Natural killer cell treated with Interleukin-12 subunit alpha and Interleukin-12 subunit beta and Interleukin-15 and Interleukin-18, amount 100 ng/mL, for 72 hours (primary cell): Measurements from ENCODE around the gene SH3PXD2A. TPM values are rescaled to one million over a fixed set of nuclear protein-coding genes. Genes with fewer than 3 reads are reported as not detected.
A peak's percentile ranks its signal among the peaks of the same experiment; 100 is the strongest.
"Not testable (repeated sequence)": the region's sequence is repeated elsewhere in the genome, so short reads cannot be mapped to it uniquely, and the experiment has no call there.

Experiments
- ATAC-seq, 2 donors: fragments of 150-1000 bp; cut with Tn5 transposase in 1 of 2; sonication (Bioruptor Pico), chemical (Tn5 transposase) in 1 of 2; 2 replicates each; pipeline ENCODE4 v1.10.0; 2021
- DNase-seq: peaks from one replicate; pipeline ENCODE4 v3.0.0; 2022; ENCODE audit warnings: low spot score
- H3K27ac Mint-ChIP-seq, 2 donors: 1 replicate in 1 of 2; 2 replicates in 1 of 2; pipeline ENCODE4 v1.8.0; 2022; ENCODE audit warnings: mixed read lengths in 2 of 2, mild to moderate bottlenecking in 1 of 2, moderate library complexity in 1 of 2
- H3K27me3 Mint-ChIP-seq, 2 donors: 1 replicate in 1 of 2; 2 replicates in 1 of 2; pipeline ENCODE4 v1.8.0; 2022; ENCODE audit warnings: mixed read lengths in 2 of 2
- H3K36me3 Mint-ChIP-seq: one replicate; pipeline ENCODE4 v1.8.0; 2022; ENCODE audit warnings: mixed read lengths
- H3K4me1 Mint-ChIP-seq, 2 donors: 1 replicate in 1 of 2; 2 replicates in 1 of 2; pipeline ENCODE4 v1.8.0; 2022; ENCODE audit warnings: low read depth in 2 of 2, mixed read lengths in 2 of 2, mild to moderate bottlenecking in 1 of 2
- H3K4me3 Mint-ChIP-seq: one replicate; pipeline ENCODE4 v1.8.0; 2022; ENCODE audit warnings: mixed read lengths
- H3K9me3 Mint-ChIP-seq: 2 replicates; pipeline ENCODE4 v1.8.0; 2022; ENCODE audit warnings: mixed read lengths
- total RNA-seq, 2 donors: library from RNA; stranded (reverse); gene quantifications; one replicate each; pipeline ENCODE4 v1.2.3, GENCODE V29; 2022

SH3PXD2A gene
- total RNA-seq, 2 donors from 2014 or later, result 3.4 to 7.6 TPM

DNA sequence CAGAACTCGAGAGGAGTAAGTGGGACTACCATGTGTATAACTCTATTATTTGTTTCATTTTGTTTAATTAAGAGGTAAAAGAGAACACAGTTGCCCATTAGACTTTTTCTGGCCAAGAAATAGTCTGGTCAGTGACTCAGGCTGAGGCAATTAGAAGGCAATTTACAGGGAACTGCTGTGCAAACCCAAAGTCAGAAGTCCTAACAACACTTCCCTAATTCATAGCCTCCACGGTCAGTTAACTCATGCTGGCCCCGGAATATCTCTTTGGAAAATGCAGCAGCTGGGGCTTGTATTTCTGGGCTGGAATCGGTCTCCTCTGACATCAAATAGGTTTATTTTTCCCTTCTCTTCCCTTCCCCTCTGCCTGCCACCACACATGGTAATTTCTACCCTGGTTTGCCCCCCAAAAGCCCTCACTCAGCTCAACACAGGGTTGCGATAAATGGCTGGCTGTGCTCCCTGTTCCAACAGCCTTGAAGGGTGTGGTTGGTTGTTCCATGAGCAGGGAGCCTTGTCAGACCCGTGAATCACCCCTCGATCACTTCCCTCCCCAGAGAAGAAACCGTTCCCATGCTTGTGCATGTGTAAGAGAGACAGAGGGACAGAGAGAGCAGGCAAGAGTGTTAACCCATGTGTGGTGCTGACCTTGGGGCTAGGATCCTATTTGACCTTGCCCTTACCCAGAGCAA is 5.3 kb downstream of the SH3PXD2A start:
- H3K27ac Mint-ChIP-seq, result no peak overlapping the region
- H3K4me3 Mint-ChIP-seq, result no peak overlapping the region
- H3K27me3 Mint-ChIP-seq, result peaks cover 25 to 33% of the 10 kb centered on the region in 2 donors
- H3K4me1 Mint-ChIP-seq, result peaks cover 16 to 20% of the 10 kb centered on the region in 2 donors
- ATAC-seq, result no peak
- no peak for DNase-seq
- no peaks in the 10 kb centered on the region for H3K9me3 Mint-ChIP-seq
- H3K36me3 Mint-ChIP-seq, result no peaks in the 10 kb centered on the region

DNA sequence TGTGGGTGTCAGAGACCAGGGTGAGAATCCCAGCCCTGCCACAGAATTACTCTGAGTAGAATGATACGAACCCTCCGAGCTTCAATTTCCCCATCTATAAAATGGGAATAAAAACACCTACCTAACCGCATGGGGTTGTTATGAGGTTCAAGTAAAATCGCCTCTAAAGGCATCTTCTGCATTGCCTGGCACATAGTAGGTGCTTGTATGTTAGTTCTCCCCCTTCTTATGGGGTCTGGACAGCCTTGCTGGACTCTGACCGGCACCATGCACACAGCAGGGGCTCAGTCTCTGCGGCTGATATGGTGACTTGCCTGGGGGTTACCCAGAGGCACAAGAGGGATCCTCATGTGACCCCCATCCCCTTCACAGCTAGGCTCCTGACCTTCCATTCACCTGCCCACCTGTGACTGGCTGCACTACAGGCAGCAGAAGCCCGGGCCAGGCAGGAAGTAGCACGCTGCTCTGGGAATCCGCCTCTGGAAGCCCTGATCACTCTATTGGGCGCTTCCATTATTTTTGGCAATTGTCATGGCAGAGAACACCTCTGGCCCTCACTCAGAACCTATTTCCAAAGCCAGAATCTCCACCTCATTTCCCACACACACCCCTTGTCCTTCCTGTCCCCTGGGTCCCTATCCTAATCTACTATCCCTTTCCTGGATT is 6.0 kb downstream of the SH3PXD2A start:
- no peak for DNase-seq
- no peak overlapping the region for H3K4me3 Mint-ChIP-seq
- H3K27me3 Mint-ChIP-seq, result peaks cover 20 to 29% of the 10 kb centered on the region in 2 donors
- no peak for ATAC-seq
- no peak overlapping the region for H3K27ac Mint-ChIP-seq
- H3K36me3 Mint-ChIP-seq, result no peaks in the 10 kb centered on the region
- peaks cover 11 to 16% of the 10 kb centered on the region in 2 donors for H3K4me1 Mint-ChIP-seq
- H3K9me3 Mint-ChIP-seq, result no peaks in the 10 kb centered on the region

DNA sequence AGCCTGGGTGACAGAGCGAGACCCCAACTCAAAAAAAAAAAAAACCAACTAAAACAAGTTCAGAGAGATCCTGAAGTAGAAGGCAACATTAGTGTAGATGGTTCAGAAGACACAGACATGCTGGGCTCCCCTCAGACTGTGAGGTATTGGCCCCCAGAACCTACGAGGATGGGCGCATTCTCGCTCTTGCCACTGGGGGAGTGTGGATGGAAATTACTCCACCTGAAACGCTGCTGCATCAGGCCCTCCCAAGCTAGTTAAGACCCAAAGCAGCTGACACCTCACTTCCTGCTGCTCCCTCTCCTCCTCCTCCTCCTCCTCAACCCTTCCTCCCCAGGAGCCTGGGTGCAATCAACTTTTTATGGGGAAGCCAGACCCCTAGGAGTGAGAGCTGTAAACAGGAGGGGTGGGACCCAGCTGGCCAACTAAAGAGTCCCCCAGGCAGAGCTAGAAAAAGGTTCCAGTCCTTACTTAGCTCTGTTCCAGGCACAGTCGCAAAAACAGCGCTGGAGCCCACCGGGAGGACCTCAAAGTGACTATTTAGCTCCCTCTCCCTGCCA is 7.4 kb downstream of the SH3PXD2A start:
- peaks cover 8 to 12% of the 10 kb centered on the region in 2 donors for H3K4me1 Mint-ChIP-seq

DNA sequence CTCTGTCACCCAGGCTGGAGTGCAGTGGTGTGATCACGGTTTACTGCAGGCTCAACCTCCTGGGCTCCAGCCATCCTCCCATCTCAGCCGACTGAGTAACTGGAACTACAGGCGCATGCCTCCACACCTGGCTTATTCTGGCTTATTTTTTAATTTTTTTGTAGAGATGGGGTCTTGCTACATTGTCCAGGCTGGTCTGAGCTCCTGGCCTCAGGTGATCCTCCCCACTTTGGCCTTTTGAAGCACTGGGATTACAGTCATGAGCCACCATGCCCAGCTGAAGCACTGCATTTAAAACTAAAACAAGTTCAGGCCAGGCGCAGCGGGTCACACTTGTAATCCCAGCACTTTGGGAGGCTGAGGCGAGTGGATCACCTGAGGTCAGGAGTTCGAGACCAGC is 8.0 kb downstream of the SH3PXD2A start:
- DNase-seq (no peak), ATAC-seq (no peak)
- H3K27me3 Mint-ChIP-seq, result peaks cover 7 to 13% of the 10 kb centered on the region in 2 donors
- H3K4me3 Mint-ChIP-seq, result no peak overlapping the region
- H3K4me1 Mint-ChIP-seq, result peaks cover 8 to 12% of the 10 kb centered on the region in 2 donors
- no peak overlapping the region for H3K27ac Mint-ChIP-seq
- H3K9me3 Mint-ChIP-seq, result no peaks in the 10 kb centered on the region
- H3K36me3 Mint-ChIP-seq, result no peaks in the 10 kb centered on the region

More for the DNA sequence above, 7.4 kb downstream of the SH3PXD2A start:
- no peak for ATAC-seq
- no peak for DNase-seq
- Mint-ChIP-seq H3K27ac (no peak overlapping the region), H3K27me3 (peaks cover 9 to 15% of the 10 kb centered on the region in 2 donors), H3K9me3 (no peaks in the 10 kb centered on the region), H3K4me3 (no peak overlapping the region), H3K36me3 (no peaks in the 10 kb centered on the region)

DNA sequence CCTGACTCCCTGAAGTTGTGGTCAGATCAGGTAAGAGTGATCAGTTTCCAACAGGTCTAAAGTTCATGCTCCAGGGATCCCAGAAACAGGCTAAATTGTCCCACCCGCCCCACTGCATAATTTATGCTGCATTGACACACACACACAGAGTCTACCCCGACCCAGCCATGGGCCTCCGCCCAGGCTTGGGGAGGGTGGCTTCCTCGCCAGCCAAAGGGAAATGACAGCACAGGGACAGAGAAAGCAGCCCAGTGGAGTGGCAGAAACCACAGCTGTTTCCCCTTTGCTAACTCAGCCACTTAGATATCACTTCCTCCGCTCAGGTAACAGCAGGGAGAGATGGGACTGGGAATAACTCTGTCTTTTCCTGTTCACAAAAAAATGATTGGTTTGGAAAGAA is 9.4 kb downstream of the SH3PXD2A start:
- DNase-seq (no peak), ATAC-seq (peak; percentile 54 to 67)
- Mint-ChIP-seq H3K27ac (no peak overlapping the region), H3K4me3 (no peak overlapping the region), H3K9me3 (no peaks in the 10 kb centered on the region), H3K27me3 (peaks cover 7 to 13% of the 10 kb centered on the region in 2 donors), H3K36me3 (no peaks in the 10 kb centered on the region), H3K4me1 (peaks cover 8 to 12% of the 10 kb centered on the region in 2 donors)

DNA sequence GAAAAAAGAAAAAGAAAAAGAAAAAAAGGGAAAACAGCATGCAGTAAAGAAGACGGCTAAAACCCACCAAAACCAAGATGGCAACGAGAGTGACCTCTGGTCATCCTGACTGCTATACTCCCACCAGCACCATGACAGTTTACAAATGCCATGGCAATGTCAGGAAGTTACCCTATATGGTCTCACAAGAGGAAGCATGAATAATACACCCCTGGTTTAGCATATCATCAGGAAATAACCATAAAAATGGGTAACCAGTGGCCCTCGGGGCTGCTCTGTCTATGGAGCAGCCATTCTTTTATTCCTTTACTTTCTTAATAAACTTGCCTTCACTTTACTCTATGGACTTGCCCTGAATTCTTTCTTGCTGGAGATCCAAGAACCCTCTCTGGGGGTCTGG is 10.0 kb downstream of the SH3PXD2A start:
- H3K36me3 Mint-ChIP-seq, ATAC-seq, H3K9me3 Mint-ChIP-seq, H3K4me3 Mint-ChIP-seq, H3K27me3 Mint-ChIP-seq, H3K27ac Mint-ChIP-seq, DNase-seq: not testable (repeated sequence)
- H3K4me1 Mint-ChIP-seq, result peaks cover 8 to 12% of the 10 kb centered on the region in 2 donors

DNA sequence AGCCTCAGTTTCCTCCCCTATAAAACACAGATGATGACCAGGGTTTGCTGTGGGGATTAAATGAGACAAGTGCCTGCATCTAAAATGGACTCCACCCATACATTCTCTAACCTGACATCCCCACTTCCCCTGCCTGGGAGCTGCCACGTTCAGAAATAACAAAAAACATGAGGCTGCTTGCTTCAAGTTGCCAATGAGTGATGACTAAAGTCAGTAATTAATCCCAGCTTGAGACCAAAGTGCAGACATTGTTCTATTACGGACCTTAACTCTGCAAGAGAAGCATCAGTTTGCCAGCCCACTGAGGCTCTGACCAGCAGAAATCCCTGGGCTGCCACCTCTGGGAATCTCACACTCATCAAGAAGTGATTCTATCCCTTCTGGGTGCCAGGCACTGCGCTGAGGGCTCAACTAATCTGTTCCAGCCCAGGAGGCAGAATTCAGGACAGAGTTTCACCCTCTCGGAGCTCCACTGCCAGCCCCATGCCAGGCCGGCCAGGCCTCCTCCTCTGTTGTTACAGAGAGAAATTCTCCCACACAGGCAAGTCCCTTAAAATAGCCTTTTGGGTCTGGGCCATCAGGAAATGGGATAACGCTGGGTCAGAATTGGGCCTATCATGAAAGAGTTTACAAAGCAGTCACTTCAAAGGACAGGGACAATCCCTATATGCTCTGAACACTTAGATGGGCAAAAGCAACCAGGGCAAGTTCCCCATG is 11.4 kb downstream of the SH3PXD2A start:
- no peak for DNase-seq
- no peaks in the 10 kb centered on the region for H3K36me3 Mint-ChIP-seq
- no peaks in the 10 kb centered on the region for H3K9me3 Mint-ChIP-seq
- H3K4me1 Mint-ChIP-seq, result peaks cover 8 to 12% of the 10 kb centered on the region in 2 donors
- H3K27me3 Mint-ChIP-seq, result peaks cover 0 to 4% of the 10 kb centered on the region in 2 donors
- no peak overlapping the region for H3K27ac Mint-ChIP-seq
- ATAC-seq, result no peak
- H3K4me3 Mint-ChIP-seq, result no peak overlapping the region

DNA sequence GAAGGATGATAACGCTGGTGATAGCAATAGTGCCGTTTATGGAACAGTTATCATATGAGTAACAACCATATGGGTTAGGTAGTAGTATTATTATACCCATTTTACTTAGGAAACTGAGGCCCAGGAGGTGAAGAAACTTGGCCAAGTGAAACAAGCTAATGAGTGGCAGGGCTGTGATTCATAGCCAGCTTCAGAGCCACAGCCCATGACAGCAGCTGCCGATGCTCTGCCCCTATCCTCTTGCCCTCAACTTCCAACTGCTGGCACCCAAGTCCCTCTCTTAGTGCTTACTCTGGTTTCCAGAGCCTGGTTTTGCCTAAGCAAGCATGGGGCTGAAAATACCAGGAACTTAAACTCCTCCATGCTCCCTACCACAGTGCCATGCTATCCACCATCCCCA is 12.3 kb downstream of the SH3PXD2A start:
- no peaks in the 10 kb centered on the region for H3K36me3 Mint-ChIP-seq
- no peak for DNase-seq
- H3K4me3 Mint-ChIP-seq, result no peak overlapping the region
- no peak for ATAC-seq
- H3K4me1 Mint-ChIP-seq, result peaks cover 8 to 12% of the 10 kb centered on the region in 2 donors
- H3K9me3 Mint-ChIP-seq, result no peaks in the 10 kb centered on the region
- H3K27me3 Mint-ChIP-seq, result no peaks in the 10 kb centered on the region
- no peak overlapping the region for H3K27ac Mint-ChIP-seq

DNA sequence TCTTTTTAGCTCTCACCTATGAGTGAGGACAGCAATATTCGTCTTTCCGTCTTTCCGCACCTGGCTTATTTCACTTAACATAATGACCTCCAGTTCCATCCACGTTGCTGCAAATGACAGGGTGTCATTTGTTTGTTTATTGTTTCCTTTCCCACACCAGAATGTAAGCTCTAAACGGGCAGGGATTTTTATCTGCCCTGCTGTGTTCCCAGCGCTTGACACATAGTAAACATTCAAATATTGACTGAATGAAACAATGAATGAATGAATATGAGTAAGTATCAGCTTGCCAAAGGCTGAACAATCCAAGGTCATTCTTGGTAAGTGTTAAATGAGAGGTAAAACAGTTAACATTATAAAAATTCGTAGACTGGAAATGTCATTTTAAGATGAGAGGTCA is 12.8 kb downstream of the SH3PXD2A start:
- Mint-ChIP-seq H3K36me3 (no peaks in the 10 kb centered on the region), H3K27me3 (no peaks in the 10 kb centered on the region), H3K9me3 (no peaks in the 10 kb centered on the region), H3K4me3 (no peak overlapping the region), H3K4me1 (peaks cover 8 to 12% of the 10 kb centered on the region in 2 donors), H3K27ac (no peak overlapping the region)
- ATAC-seq (no peak), DNase-seq (no peak)

DNA sequence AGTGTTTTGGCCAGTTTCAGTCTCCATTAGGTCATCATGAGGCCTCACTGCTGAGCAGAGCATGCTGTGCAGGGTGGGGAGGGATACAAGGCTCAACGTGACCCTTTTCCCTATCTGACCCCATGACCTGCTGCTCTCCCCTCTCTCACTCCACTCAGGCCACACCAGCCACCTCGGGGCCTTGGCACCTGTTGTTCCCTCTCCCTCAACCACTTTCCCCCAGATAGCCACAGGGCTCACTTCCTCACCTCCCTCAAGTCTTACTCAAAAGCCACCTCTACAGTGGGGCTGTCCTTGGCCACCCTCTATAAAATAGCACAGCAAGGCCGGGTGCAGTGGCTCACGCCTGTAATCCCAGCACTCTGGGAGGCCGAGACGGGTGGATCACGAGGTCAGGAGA is 13.9 kb downstream of the SH3PXD2A start:
- Mint-ChIP-seq H3K4me3 (no peak overlapping the region), H3K4me1 (peaks cover 8 to 11% of the 10 kb centered on the region in 2 donors), H3K27ac (no peak overlapping the region), H3K9me3 (no peaks in the 10 kb centered on the region), H3K27me3 (no peaks in the 10 kb centered on the region), H3K36me3 (no peaks in the 10 kb centered on the region)
- ATAC-seq, result no peak
- no peak for DNase-seq

DNA sequence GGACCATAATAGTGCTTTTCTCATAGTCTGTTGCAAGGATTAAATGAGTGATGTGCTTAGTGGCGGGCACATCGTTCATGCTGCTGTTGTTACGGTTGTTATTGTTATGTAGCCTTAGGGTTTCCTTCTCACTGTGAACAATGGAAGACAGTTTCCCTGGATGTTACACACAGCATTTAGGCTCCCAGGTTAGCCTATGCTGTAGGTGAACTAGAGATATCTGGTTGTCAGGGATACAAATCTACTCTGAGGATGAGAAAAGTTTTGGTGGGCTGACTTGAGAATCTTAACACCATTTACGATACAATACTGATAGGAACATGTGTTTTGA is 14.7 kb downstream of the SH3PXD2A start:
- ATAC-seq (no peak), DNase-seq (no peak)
- Mint-ChIP-seq H3K9me3 (no peaks in the 10 kb centered on the region), H3K4me1 (peaks cover 3 to 4% of the 10 kb centered on the region in 2 donors), H3K27ac (no peak overlapping the region), H3K36me3 (no peaks in the 10 kb centered on the region), H3K27me3 (no peaks in the 10 kb centered on the region), H3K4me3 (no peak overlapping the region)

DNA sequence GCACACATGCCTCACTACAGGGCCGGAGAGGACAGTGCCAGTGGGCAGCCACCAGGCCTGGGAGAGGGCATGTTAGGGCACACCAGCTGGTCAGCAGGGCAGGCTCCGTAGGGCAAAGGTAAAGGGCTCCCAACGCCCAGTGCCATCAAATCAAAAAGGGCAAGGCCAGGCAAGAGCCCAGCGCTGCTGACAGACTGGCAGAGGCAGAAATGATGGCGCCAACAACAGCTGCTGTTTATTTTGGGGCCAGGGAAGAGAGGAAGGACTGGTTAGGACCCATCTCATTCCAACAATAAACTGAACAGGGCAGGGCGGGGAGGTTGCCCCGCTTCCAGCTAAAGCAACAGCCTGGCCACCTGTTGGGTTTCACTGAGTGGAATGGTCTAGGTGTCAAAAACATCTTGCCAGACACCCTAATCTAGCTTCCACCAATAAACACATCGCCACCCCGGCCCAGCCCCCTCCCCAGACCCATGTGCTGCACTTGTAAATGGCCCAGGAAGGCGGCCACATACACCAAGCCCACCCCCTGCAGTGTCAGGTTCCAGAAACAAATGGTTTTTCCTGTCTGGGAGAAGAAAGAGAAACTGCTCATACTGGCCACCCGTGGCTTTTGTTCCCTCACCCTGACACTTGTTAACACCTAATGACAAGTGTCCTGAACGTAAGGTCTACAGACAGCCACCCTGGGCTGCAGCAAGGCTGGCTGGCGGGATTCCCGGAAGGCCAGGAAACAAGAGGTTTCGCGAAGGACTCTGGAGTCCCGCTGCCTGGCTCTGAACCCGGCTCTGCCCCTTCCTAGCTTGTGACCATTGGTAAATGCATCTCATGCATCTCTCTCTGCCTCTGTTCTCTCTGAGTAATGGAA is 15.3 kb downstream of the SH3PXD2A start:
- Mint-ChIP-seq H3K4me1 (no peaks in the 10 kb centered on the region), H3K27me3 (no peaks in the 10 kb centered on the region)

DNA sequence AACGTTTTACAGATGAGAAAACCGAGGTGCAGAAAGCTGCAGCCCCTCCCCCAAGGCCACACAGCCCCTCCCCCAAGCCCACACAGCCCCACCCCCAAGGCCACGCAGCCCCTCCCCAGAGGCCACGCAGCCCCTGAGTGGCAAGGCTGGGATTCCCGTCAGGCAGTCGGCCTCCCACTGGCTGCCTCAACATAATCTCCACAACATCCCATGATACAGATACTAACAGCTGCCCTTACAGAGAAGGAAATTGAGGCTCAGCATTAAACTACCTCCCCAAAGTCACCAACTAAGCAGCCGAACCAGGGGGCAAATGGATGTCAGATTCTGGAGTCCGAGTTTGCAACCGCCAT is 15.9 kb downstream of the SH3PXD2A start:
- Mint-ChIP-seq H3K9me3 (no peaks in the 10 kb centered on the region), H3K4me3 (no peak overlapping the region), H3K4me1 (no peaks in the 10 kb centered on the region), H3K27ac (no peak overlapping the region), H3K36me3 (no peaks in the 10 kb centered on the region), H3K27me3 (no peaks in the 10 kb centered on the region)
- ATAC-seq, result no peak
- DNase-seq, result no peak

More for the DNA sequence above, 15.3 kb downstream of the SH3PXD2A start:
- Mint-ChIP-seq H3K36me3 (no peaks in the 10 kb centered on the region), H3K27ac (no peak overlapping the region), H3K9me3 (no peaks in the 10 kb centered on the region), H3K4me3 (no peak overlapping the region)
- ATAC-seq, result no peak
- no peak for DNase-seq
